WI38 (cell line): ENCODE data around the gene MOB1A.

ENCODE experiments used
- H3K4me3 ChIP-seq: 2 replicates; pipeline ENCODE4 v1.5.1; 2011; ENCODE audit warnings: low read depth, mild to moderate bottlenecking, control low read depth, low read length
- CTCF ChIP-seq: IDR thresholded peaks from 2 replicates; pipeline ENCODE4 v1.5.1; 2012; ENCODE audit warnings: low read depth, mild to moderate bottlenecking, control low read depth, low read length

MOB1A gene

GRCh38 chr2:74119339-74119738, 59.3 kb downstream of the MOB1A start:
- no peak overlapping the region for H3K4me3 ChIP-seq
- TF ChIP-seq CTCF = no peak

- no peak for TF ChIP-seq CTCF
- H3K4me3 ChIP-seq = no peak overlapping the region
Measured at GRCh38 chr2:74111380-74111779, 67.3 kb downstream of the MOB1A start.

- no peak for TF ChIP-seq CTCF
- no peak overlapping the region for H3K4me3 ChIP-seq
Measured at GRCh38 chr2:74110537-74110936, 68.1 kb downstream of the MOB1A start.

- H3K4me3 ChIP-seq = no peak overlapping the region
- TF ChIP-seq CTCF = no peak
Measured at GRCh38 chr2:74109551-74109950, 69.1 kb downstream of the MOB1A start.

- no peak for TF ChIP-seq CTCF
Measured at GRCh38 chr2:74107071-74107470, 71.6 kb downstream of the MOB1A start.

GRCh38 chr2:74105413-74105812, 73.3 kb downstream of the MOB1A start:
- H3K4me3 ChIP-seq = no peak overlapping the region
- TF ChIP-seq CTCF = no peak

More at GRCh38 chr2:74107071-74107470, 71.6 kb downstream of the MOB1A start:
- no peak overlapping the region for H3K4me3 ChIP-seq

GRCh38 chr2:74104839-74105238, 73.8 kb downstream of the MOB1A start:
- no peak overlapping the region for H3K4me3 ChIP-seq
- TF ChIP-seq CTCF = no peak
